GM12801 (cell line): ENCODE measurements around the gene SCYGR6.

Experiments used
- CTCF ChIP-seq: IDR thresholded peaks from one replicate; pipeline ENCODE4 v1.5.1; 2011; ENCODE audit warnings: control low read depth; ENCODE audit not compliant: insufficient read length; ENCODE audit errors: extremely low read depth

SCYGR6 gene

DNA sequence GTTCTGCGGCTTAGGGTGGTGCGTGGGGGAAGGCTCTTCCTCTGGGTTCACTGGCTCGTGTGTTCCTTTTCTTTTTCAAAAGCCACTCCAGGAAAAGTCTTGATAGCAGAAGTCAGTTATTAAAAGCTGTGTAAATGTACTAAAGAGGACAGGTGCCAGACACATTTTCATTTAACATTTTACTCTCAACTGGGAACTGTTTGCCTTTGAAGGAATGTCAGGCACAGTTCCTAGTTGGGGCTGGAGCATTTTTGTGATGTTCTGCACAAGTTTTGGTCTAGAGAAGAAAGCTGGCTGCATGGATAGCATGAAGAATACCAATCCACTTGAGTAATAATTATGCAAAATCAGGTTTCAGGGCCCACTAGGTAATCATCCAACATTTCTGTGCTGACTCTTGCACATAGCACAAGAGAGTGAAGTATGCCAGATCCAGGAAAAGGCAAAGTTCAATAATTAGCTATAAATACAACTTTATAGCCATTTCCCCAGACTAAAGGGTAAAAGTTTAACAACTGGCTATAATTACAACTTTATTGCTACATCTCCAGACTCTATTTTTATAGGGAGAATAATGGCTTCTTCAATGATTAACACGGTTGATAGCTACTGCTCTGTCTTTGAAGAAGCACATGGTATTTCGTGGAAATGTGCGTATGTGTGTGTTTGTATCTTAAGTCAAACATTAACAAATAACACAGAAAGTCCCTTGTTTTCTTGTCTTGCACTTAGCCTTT lies 37.4 kb upstream of the SCYGR6 start:
- TF ChIP-seq CTCF: no peak

DNA sequence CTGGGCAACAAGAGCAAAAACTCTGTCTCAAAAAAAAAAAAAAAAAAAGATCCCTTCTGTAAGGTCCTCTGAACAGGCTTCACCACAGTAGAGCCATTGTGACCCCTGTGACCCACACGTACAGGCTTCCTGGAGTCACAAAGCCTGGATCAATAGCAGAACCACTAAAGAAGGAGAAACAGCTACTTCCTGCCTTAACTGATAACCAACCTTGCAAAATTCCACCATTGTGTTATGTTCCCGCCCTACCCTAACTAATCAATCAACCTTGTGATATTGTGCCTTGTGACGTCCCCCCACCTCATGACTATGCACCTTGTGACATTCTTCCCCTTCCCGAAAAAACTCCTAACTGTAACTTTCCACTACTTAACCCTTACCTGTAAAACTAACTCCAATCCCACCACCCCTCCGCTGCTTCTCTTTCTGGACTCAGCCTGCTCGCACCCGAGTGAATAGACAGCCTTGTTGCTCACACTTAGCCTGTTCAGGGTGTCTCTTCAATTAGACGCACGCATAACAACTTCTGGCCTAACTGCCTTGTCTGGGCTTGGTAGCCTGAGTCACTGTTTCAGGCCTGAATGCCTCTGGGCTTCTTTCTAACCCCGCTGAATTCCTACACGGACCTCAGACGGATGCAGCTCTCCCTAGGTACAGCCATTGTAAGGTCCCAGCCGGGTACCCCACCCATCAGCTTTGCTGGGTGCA lies 35.0 kb upstream of the SCYGR6 start:
- TF ChIP-seq CTCF: no peak

DNA sequence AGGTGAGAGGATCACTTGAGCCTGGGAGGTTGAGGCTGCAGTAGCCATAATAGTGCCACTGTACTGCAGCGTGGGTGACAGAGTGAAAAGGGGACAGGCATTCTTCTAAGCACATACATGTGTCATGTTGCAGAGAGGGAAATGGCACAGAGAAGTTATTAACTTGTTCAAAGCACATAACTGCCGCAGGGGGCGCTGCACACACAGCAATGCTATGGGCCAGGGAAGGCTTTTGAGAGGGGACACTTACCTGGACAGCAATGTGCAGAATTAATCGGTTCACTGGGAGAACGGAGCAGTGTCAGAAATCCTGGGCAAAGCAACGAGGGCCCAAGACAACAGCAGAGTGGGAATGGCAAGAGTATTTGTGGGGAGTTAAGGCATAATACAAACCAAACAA lies 23.5 kb upstream of the SCYGR6 start:
- TF ChIP-seq CTCF: no peak

DNA sequence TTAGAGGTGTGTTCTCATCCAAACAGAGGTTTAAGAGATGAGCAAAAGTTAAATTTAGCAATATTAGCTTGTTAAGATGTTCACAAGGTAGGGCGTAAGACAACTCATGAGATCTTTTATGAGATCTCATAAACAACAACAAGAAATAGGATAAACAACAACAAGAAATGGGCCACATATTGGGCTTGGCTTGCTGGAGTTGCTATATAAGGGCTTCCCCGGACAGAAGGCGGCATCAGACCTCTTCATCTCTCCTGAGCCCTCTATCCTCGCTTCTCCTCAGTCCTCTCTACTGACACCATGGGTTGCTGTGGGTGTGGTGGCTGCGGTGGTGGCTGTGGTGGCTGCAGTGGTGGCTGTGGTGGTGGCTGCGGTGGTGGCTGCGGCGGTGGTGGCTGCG lies 21.0 kb upstream of the SCYGR6 start, which contains the start of gene SCYGR8:
TSS of gene SCYGR8 (plus strand) at position 301 of the 400 bp plus-strand sequence. CDS start at position 301, 0 bp downstream.
- no peak for TF ChIP-seq CTCF

DNA sequence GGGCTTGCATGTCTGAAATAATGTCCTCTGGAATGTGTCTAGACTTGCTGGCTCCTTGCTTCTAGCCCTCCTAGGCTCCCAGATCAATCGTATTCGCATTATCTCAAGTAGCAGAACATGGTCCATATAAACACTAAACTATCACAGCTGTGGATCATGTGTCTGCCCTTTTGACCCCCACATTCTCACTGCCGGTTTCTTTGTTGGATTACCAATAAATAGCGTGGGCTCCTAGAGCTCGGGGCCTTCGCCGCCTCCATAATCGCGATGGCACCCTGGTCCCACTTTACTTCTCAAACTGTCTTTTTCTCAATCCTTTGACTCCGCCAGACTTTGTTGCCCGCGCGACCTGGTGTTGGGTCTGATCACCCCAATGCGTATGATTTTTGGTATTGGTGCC lies 14.8 kb upstream of the SCYGR6 start:
- TF ChIP-seq CTCF: no peak

DNA sequence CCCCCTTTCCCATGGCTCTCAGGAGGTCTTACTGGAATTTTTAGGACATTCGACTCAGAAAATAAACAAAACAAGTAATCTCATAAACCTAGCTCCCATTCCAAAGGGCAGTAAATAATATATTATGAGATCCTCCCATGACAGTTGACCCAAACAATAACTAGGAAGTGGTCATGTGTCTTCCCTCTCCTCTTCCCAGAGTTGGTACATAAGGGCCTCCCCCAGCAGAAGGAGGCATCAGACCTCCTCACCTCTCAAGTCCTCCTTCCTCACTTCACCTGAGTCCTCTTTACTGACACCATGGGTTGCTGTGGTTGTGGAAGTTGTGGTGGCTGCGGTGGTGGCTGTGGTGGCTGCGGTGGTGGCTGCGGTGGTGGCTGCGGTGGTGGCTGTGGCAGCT lies 3.5 kb upstream of the SCYGR6 start, which contains the start of gene SCYGR7:
TSS of gene SCYGR7 (plus strand) at position 301 of the 400 bp plus-strand sequence. CDS start at position 301, 0 bp downstream.
- TF ChIP-seq CTCF: no peak

DNA sequence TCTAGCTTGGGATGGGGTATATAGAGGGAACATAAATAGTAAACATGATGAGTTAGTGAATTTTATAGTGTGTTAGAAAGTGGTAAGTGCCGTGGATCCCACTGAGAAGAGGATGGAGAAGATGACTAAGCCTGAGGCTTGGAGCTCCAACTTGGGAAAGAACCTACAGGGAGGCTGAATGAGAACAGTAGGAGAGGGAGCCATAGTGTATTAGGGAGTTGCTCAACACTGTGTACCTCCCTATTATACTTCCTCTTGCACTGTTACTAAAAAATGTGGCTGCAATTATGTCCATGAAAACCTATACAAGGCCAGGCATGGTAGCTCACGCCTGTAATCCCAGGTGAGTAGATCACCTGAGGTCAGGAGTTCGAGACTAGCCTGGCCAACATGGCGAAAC lies 3.9 kb downstream of the SCYGR6 start:
- TF ChIP-seq CTCF: no peak
